ENCODE results near the gene LRRC8C. TPM values are rescaled to one million over a fixed set of nuclear protein-coding genes. Genes with fewer than 3 reads are reported as not detected.

LRRC8C gene
- total and polyA plus RNA-seq, 2 of the 8 experiments (the other 6 are each of a cell fraction or from before 2014, with no cell fraction given): 1.1 to 2.1 TPM

DNA sequence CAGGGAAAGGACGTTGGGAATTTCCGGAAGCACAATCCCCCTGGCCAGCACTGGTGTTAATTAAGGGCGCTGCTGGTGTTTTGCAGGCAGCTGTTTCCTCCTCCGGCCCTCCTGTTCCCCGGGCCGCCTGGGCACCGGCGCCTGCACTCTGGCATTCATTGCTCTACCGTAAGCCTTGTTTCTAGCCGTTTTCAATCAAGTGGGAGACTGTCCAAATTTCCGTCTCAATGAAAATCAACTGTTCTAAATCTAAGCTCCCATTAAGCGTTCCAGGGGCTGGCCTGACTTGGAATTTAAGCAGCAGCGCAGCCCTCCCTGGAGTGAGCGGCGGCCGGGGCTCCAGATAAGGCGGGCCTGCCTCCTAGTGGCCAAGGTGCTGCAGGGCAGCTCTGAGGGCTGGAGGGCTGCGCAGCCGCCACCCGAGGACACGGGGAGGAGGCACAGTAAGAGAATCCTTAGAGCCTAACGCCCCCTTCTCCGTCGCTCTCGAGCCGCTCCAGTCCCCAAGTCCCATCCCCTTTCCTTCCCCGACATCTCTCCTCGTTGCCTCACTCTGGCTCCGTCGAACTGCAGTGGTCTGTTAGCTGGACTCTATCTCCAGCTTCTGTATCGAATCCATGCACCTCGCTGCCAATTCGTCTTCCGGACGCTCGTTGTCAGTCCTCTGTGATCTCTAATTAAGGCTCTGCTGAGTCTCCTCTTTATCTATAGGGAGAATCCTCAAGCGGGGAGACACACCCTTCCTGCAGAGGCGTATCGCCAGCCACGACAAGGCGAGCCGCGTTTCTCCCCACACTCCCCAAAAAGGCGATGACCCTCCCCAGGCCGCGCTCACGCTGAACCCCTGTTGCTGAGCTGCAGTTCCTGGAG lies 130.1 kb downstream of the LRRC8C start (continued):
- TF ChIP-seq HDAC6 (IDR thresholded peaks at IDR 0.05; ENCODE audit: low read depth, low read length) (no peak), KDM5A (IDR thresholded peaks at IDR 0.05; ENCODE audit: low read length) (no peak), SIX5 (IDR thresholded peaks at IDR 0.05; ENCODE audit: low read depth, low read length) (no peak), HDAC2 (IDR thresholded peaks at IDR 0.05; ENCODE audit: borderline replicate concordance in 1 of 2, low read depth in 2 of 2, low read length in 2 of 2) (0 out of 4 replicates have a peak, but pooled peaks of 1 of the 2 experiments have one; percentile 41), RBBP5 (IDR thresholded peaks at IDR 0.05; ENCODE audit: borderline replicate concordance, low read depth, low read length) (0 out of 2 replicates have a peak, but pooled peaks have one; percentile 41), TAF7 (optimal IDR thresholded peaks at IDR 0.05; ENCODE audit: borderline replicate concordance, low read depth, low read length) (no peak), BRCA1 (IDR thresholded peaks at IDR 0.05; ENCODE audit: low read depth, low read length) (no peak), CBX8 (IDR thresholded peaks at IDR 0.05; ENCODE audit: borderline replicate concordance, low read depth, low read length) (no peak), CTCF (IDR thresholded peaks at IDR 0.05; ENCODE audit: control extremely low read depth in 1 of 3, insufficient read depth in 1 of 3, low read depth in 1 of 3, low read length in 3 of 3) (peak; percentile 92 to 99 (median 98)), POLR2A (IDR thresholded peaks at IDR 0.05; ENCODE audit: control extremely low read depth in 1 of 2, low read depth in 2 of 2, low read length in 2 of 2) (no peak), TAF1 (IDR thresholded peaks at IDR 0.05; ENCODE audit: low read depth, low read length) (no peak), TCF12 (IDR thresholded peaks at IDR 0.05; ENCODE audit: low read depth, low read length) (no peak), SP4 (IDR thresholded peaks at IDR 0.05; ENCODE audit: low read length) (no peak), CREB1 (IDR thresholded peaks at IDR 0.05) (no peak), SAP30 (IDR thresholded peaks at IDR 0.05; ENCODE audit: insufficient read depth, insufficient replicate concordance, low read length) (no peak), NRF1 (IDR thresholded peaks at IDR 0.05; ENCODE audit: low read depth, low read length) (peak; percentile 25; the same call in 1 of the 2 replicates), CTBP2 (IDR thresholded peaks at IDR 0.05; ENCODE audit: borderline replicate concordance, insufficient read depth, insufficient read length, low read length) (no peak), SIRT6 (IDR thresholded peaks at IDR 0.05; ENCODE audit: low read length) (no peak), RNF2 (IDR thresholded peaks at IDR 0.05; ENCODE audit: borderline replicate concordance, low read depth, low read length, missing control alignments, poor library complexity, severe bottlenecking) (no peak)

Measured in H1 (cell line).